Activated CD4-positive, CD25-positive, alpha-beta regulatory T cell treated with anti-CD3 and anti-CD28 coated beads, Interleukin-2, amount 50 U/mL, for 72 hours (primary cell): ENCODE results near the gene RNF215.

Experiments
- DNase-seq: peaks from one replicate; pipeline ENCODE4 v3.0.0; 2021

RNF215 gene

GRCh38 chr22:30386960-30387827 lies at the start of gene RNF215:
Gene RNF215 (minus strand): TSS chr22:30387411. CDS start chr22:30387313, 98 bp downstream.
- DNase-seq, result peak; percentile 88

GRCh38 chr22:30436196-30436595 lies 49.0 kb upstream of the RNF215 start:
- no peak for DNase-seq

- peak; percentile 64 for DNase-seq
These were observed 48.5 kb upstream of the RNF215 start for GRCh38 chr22:30435674-30436126.

GRCh38 chr22:30434843-30435242 lies 47.6 kb upstream of the RNF215 start:
- DNase-seq, result no peak

GRCh38 chr22:30433773-30434172 lies 46.6 kb upstream of the RNF215 start:
- DNase-seq, result no peak

GRCh38 chr22:30433227-30433626 lies 46.0 kb upstream of the RNF215 start:
- DNase-seq, result no peak

GRCh38 chr22:30432520-30432919 lies 45.3 kb upstream of the RNF215 start:
- no peak for DNase-seq

GRCh38 chr22:30432096-30432495 lies 44.9 kb upstream of the RNF215 start:
- no peak for DNase-seq

- no peak for DNase-seq
These were observed 43.7 kb upstream of the RNF215 start for GRCh38 chr22:30430933-30431332.

GRCh38 chr22:30429887-30430286 lies 42.7 kb upstream of the RNF215 start:
- DNase-seq, result no peak

- no peak for DNase-seq
These were observed 40.7 kb upstream of the RNF215 start for GRCh38 chr22:30427871-30428270.

GRCh38 chr22:30426388-30427353 lies 39.5 kb upstream of the RNF215 start:
- peak; percentile 78 for DNase-seq

- DNase-seq, result peak; percentile 61
These were observed 38.6 kb upstream of the RNF215 start, which contains the start of gene MTFP1 for GRCh38 chr22:30425616-30426387. Gene MTFP1 (plus strand): TSS chr22:30425768. CDS start chr22:30425880, 112 bp downstream.

- DNase-seq, result no peak
These were observed 38.1 kb upstream of the RNF215 start for GRCh38 chr22:30425327-30425615.

- no peak for DNase-seq
These were observed 37.5 kb upstream of the RNF215 start for GRCh38 chr22:30424534-30425326.

GRCh38 chr22:30423959-30424533 lies 36.8 kb upstream of the RNF215 start:
- peak; percentile 92 for DNase-seq

- peak; percentile 60 for DNase-seq
These were observed 36.2 kb upstream of the RNF215 start for GRCh38 chr22:30423301-30423958.

- DNase-seq, result peak; percentile 36
These were observed 35.5 kb upstream of the RNF215 start for GRCh38 chr22:30422481-30423300.

GRCh38 chr22:30421695-30422480 lies 34.7 kb upstream of the RNF215 start:
- no peak for DNase-seq
